Right renal cortex interstitium (tissue), 3 donors: ENCODE data around the gene XG. TPM values are rescaled to one million over a fixed set of nuclear protein-coding genes. Genes with fewer than 3 reads are reported as not detected.
"Not testable (repeated sequence)": the region's sequence is repeated elsewhere in the genome, so short reads cannot be mapped to it uniquely, and the experiment has no call there.

Experiments
- DNase-seq, 3 donors: peaks; one replicate each; pipeline ENCODE4 v3.0.0-alpha.2; 2013; ENCODE audit warnings: low read depth in 3 of 3, low spot score in 2 of 3
- polyA plus RNA-seq, 3 donors: library from polyadenylated mRNA; unstranded; fragments of 120-200 nt; gene quantifications; one replicate each; pipeline ENCODE4 v1.2.1, GENCODE V29; 2013; ENCODE audit not compliant: insufficient read length in 3 of 3

The XG gene
- polyA plus RNA-seq, 3 donors: 0.14 to 0.29 (median 0.16) TPM

DNA sequence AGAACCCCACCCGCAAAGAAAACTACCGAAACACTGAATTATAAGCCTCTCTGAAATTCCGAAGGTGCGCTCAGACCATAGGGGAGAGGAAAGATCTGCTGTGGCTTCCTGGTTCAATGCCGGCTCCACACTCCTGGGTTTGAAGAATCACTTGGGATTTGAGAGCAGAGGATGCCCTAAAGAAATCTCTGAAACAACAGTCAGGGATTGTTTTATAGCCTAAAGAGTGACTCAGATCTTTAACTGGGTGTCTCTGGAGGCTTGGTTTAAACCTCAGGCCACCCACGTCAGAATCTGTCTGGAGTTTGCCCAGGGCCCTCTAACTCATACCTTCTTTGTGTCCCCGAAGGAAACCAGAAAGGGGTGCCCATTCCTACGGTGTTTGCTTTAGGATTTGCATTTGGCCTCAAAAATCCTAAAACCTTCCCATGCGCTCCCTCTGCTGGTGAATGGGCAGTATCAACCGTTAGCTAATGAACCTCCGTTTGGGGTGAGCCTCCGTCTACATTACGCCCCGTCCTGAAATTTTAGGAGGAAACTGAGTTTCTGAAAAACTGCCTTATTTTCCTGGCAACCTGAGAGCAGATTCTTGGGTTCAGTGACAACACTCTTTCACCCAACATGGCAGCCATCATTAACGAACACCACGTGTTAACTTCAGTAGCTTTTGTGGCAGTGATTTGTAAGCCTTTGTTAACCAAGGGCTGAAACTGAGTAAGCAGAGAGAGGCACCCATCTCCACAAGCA is 60.5 kb downstream of the XG start:
- DNase-seq: not testable (repeated sequence)

DNA sequence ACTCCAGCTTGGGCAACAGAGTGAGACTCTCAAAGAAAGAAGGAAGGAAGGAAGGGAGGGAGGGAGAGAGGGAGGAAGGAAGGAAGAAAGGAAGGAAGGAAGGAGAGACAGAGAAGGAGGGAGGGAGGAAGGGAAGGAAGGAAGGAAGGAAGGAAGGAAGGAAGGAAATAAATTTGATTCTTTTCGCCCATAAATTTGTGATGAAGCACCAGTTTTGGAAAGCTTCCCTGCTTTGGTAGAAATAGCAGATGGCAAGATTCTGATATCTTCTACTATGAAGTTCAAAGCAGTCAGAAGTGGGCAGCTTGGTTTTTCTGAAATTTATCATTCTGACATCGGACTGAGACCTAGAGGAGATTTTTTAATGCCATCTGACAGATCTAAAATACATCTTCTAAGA is 65.2 kb downstream of the XG start:
- no peak for DNase-seq

DNA sequence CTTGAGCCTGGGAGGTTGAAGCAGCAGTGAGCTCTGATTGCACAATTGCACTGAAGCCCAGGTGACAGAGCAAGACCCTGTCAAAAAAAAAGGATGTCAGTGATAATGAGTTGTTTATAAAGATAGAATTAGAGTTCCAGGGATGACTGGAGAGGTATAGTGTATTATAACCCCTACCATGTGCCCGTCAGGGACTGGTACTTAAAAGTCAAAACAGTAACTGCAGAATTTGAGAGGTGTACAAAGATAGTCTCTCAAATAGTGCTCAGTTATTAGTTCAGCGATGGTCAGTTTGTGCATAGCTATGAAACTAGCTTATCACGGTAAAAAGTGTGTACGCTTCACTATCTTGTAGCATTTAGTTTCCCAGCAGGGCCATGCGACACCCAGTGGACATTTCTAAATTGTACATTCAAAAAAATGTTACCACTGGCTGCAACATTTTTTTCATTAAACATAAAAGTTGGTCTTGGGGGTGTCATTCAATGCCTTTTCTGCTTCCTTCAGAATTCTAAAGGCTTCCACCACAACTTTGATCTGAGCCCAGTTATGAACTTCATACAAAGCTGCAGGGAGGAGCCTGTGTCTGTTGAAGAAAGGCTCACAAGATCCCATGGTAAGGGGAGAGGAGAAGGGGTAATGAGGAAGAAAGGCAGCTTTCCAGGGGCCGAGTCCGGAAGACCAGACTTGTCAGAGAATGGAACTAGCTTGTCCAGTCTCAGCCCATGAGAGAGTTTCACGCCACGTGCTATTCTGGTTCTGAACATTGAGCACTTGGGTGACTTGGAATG is 67.7 kb downstream of the XG start:
- DNase-seq: no peak

DNA sequence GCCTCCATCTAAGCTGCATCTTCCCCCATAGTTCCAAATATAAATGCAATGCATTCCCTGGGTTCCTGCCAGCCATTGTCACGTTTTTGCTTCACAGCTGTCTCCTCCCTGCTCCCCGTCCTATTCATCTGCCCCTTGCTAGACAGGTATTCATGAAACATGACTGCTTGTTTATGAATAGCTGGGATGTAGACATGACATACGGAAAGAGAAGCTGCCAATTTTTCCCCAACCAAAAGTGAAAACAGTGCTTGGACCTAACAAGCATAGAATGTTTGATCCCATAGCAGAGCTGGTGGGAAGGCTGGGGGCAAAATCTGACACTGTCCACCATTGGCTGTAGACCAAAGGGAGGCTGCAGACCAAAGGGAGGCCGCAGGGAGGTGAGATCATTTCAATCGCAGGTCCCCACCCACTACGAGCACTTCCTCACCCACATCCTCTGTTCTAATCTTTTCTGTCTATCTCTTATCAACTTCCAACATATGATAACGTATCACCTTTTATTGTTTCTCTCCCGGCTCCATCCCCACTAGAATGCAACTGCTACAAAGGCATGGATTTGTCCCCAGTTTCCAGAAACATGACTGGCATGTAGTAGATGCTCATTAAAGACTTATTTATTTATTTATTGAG is 68.4 kb downstream of the XG start:
- no peak for DNase-seq

DNA sequence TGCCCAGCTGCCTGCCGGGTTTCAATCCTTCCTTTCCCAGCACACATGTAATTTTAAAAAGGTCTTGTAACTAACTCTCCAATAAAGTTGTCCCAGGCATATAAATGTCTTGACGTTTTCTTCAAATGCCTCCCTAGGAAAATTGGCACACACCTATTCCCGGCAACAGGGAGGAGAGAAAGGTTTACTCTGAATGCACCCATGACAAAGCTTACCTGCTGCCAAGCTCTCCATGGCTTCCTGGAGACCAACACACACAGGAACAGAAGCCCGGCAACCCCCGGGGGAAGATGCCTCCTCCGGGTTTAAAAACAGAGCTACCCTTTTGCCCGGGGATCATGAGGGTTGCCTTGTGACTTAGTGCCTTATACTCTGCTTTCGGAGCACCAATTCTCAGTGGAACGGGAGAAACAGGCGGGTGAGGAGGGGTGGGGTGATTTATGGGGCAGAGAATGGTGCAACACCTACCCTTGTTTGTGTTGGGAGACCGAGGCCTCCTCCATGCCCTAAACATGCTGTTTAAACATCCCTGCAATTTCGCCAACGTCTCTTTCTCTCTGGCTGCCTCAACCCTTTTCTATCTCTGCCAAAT is 72.1 kb downstream of the XG start:
- DNase-seq: no peak

DNA sequence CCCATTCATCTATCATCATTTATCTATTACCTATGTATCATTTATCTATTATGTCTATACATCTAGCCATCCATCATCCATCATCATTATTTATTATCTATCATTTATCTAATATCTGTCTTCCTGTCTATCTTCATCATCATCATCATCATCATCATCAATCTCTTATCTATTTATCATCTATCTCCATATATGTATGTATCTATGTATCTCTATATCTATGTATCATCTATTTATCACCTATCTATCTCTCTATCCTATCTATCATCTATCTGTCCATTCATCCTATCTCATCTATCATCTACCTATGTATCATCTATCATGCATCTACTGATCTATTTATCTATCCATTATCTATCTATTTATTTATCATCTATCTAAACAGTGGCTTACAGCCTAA is 73.0 kb downstream of the XG start:
- DNase-seq: no peak

DNA sequence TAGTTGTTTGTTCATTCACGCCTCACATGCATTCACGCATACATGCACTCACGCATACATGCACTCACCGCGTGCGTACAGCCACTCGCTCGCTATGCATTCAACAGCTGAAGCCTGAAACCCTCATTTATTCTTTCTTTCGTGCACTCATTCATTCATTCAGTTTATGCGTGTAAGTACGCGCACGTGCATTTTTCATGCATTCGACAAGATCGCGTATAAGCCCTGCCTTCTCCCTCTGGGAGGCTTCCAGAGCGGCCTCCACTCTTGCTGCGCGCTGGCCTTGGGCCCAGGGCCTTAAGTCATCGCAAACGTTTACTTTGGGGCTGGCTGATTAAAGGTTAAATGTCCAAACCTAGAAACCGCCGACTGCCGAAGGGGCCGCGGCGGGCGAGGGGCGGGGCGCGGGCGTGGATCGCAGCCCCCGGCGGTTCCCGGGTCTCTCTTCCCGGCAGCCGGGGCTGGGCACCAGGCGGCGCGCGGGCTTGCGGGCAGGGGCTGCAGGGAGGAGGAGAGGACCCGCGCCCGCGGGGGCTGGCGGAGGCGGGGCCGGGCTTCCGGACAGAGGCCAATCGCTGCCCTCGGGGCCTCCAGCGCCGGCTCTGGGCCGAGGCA is 76.6 kb downstream of the XG start, which contains the start of gene GYG2:
GYG2 (plus strand) TSS at position 587 of the 615 bp plus-strand sequence. CDS start 1,259 bp downstream, outside the sequence.
- no peak for DNase-seq

DNA sequence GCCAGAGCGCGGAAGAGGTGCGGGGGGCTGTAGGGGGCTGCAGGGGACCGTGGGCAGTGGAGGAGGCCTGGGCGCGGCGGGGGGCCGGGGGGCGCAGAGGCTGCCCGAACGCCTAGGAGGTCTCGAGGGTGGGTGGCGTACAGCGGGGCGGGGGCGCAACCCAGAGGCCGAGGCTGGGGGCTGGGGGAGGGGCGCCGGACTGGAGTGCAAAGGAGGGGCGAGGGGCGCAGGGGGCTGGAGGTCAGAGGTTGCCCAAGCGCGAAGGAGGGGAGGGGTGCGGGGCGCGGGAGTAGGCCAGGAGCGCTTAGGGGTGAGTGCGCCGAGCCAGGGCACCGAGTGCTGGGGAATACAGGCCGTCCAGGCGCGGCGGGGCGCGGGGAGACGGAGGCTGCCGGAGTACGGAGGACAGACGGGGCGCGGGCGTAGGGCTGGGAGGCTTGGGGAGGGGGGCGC is 77.1 kb downstream of the XG start:
- DNase-seq: no peak

DNA sequence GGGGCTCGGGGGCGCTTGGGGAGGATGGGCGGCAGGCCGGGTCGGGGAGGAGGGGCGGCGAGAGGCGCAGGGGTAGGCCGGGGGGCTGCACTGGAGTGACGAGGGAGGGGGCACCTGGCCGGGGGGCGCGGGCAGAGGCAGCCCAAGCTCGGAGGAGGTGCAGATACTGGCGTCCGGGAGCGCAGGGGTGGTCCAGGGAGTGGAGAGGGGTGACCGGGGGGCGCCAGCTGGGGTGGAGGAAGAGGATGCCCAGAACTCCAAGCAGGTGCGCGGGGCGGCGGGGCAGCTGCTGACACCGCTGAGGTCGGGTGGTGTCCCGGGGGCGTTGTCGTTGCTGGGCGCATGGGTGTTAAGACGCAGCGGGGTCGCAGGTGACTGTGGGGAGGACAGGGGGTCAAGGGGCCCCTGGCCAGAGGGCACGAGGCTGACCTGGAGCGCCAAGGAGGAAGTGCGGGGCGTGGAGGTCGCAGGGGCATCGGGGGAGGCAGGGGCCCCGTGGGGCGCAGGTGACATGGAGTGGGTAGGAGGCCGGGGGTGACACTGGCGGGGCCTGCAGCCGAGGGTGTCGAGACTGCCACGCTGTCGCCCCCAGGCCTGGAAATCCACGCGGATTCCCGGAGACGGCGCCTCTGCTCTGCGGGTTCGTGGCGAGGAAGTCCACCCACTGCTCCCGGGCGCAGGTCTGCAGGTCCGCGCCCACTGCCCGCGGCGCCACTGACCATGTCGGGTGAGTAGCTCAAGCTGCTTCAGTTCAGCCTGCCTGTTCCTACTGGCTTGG is 77.8 kb downstream of the XG start:
- no peak for DNase-seq

DNA sequence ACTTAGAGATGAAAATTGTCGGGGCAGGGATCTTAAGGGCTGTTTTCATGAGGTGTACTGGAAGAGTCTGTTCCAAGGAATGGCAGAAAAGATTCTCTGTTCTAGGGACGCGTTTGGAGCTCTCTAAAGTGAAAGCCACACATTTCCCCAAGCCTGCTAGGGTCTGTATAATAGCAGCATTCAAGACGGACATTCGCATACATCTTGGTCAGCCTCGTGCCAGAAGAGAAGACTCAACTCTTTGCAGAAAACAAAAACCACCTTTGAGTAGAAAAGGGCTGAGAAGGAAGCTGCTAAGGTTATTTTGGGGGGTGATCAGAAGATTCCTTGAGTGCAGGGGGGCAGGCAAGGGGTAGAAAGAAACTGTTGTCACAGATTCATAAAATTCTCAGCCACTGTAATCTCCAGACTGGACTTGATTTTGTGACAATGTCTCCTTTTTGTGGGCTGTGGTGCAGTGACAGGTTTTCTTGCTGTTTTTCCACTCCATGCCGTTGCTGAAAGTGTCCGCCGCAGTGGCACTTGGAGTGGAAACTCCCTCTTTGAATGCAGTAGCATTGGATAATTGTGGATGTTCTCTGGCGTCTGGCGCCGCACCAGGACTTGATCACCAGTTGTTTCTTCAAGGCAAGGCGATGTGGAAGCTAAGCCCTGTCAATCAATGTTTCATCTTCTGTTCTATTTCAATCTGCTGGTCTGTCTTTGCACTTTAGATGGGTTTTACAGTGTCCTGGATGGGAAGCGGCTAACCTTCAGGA is 79.8 kb downstream of the XG start:
- no peak for DNase-seq

DNA sequence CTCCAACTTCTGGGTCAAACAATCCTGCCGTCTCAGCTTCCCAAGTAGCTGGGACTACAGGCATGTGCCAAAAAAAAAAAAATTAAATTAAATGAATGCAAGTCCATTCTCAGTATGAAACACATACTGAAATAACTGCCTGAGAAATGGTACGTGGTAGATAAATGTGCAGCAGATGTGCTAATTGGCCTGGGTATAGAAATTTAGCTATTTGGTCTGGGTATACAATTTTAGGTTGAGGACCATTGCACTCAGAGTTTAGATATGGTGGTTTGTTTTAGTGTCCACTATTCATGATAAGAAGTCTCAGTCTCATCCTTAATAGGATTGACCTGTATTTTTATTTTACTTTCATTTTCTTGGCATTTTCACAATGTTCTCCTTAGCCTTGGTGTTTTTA is 86.1 kb downstream of the XG start:
- no peak for DNase-seq

DNA sequence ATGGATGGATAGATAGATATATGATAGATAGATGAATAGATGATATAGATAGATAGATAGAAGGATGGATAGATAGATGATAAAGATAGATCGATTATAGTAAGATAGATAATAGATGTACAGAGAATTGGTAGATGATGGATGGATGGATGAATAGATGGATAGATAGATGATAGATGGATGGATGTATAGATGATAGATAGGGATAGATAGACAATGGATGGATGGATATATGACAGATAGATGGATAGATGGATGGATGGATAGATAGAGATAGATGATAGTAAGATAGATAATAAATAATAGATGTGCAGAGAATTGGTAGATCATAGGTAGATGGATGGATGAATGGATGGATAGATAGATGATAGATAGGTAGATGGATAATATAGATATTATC is 89.1 kb downstream of the XG start:
- DNase-seq: no peak

DNA sequence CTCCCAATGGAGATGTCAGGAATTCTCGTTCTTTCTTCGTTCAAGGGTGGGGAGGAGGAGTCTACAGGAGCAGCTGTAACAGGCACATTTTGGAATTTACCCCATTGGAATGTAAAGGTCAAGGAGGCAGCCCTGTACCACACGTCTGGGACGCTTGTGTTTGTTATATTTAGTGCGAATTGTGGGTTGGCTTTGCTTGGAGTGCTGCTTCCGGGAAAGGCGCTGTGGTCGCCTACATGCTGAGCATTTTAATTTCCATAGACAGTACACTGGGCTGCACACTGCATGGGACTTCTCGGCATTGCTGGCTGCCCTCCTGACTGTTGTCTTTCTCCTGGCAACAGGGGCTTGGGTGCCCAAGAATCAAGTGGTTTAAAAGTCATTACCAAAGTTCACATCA is 89.7 kb downstream of the XG start:
- DNase-seq: no peak

DNA sequence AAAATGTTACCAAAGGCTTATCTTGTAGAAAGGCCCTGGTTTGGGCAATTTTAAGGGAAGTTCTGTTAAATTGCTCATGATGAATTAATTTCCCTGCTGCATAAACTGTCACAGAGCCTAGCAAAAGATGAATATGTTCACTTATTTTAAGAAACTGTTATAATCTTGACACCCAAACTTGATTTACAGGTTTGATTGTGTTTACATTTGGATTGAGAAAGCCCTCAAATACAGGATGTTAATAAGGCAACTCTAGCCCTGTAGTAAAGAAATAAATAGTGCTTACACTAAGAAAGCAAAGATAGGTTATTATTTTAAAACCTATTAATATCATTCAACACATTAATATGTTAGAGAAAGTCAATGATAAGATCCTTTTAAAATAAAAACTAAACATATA is 95.2 kb downstream of the XG start:
- no peak for DNase-seq

DNA sequence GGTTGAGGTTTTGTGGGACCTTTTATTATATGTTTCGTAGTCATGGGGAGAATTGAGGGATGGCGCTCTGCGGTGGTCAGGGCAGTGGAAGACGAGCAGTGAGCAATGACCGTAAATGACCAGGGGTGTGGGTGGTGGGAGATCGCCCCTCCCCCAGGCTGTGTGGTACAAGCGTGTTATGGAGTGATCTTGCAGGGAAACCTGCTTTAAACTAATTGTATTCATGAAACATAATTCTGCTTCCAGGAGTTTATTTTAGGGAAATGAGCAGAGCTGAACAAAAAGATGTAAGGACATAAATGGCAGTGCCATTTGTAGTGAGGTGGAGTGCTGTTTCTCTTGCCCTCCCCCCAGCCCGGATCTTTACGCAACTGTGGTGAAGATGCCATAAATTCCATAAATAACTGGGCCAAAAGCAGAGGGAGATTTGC is 97.0 kb downstream of the XG start:
- no peak for DNase-seq

DNA sequence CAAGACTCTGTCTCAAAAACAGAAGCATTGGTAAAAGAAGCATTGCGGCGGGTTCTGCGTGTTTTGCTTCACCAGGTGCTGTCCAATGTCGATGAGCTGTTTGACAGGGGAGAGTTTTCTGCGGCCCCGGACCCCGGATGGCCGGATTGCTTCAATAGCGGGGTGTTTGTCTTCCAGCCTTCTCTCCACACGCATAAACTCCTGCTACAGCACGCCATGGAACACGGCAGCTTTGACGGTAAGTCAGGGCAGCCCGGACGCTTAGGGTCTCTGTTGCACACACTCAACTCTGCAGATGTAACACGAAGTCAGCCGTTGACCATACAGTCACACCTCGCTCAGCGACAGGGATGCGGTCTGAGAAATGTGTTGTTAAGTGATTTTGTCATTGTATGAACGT is 103.1 kb downstream of the XG start:
- no peak for DNase-seq

DNA sequence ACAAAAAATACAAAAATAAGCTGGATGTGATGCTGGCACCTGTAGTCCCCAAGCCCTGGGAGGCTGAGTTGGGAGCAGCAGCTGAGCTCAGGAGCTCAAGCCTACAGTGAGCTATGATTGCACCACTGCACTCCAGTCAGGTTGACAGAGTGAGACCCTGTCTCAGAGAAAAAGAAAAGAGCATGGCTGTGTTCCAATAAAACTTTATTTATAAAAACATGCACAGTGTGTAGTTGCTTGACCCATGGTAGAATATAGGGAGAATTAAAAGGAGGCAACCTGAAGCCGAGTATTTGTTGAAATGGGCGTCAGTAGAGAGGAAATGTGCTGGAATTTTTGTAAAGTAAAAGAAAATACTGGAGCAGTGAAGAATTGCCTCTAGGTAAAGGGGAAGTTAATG is 103.9 kb downstream of the XG start:
- DNase-seq: no peak

DNA sequence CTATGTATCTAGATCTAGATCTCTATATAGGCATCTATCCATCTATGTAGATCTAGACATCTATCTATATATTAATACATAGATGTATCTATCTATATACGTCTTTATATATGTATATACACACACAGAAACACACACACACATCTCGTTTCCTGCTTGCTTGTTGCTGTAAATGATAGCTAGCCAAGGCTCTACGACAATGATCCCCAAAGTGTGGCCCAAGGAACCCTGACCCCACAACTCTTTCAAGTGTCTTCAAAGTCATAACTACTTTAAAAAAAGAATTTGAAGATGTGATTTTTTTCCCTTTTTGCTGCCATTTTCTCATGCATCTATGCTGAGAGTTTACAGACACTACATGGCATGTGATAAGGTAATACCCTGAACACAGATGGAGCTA is 105.7 kb downstream of the XG start:
- no peak for DNase-seq

DNA sequence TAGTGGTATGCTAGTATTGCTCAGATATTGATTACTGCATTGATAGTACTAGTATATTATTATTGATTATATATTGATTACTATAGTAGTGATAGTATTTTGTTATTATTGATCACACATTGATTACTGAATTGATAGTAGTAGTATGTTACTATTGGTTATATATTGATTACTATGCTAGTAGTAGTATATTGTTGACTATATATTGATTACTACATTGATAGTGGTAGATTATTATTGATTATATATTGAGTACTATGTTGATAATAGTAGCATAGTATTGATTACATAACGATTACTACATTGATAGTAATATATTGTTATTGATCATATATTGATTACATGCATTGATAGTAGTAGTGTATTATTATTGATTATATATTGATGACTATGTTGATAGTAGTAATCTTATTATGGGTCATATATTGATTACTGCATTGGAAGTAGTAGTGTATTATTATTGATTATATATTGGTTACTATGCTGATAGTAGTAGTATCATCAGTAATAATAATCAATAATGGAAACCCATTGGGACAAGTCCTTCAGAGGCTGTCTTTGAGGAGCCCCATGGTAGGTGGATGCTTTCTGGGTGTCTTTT is 107.5 kb downstream of the XG start:
- no peak for DNase-seq
